Measurements from ENCODE around the gene SRD5A1.

The SRD5A1 gene

GRCh38 chr5:6604946-6605345 lies 28.3 kb upstream of the SRD5A1 start:
- no peak for DNase-seq (ENCODE audit: low read depth in 2 of 2)

DNA sequence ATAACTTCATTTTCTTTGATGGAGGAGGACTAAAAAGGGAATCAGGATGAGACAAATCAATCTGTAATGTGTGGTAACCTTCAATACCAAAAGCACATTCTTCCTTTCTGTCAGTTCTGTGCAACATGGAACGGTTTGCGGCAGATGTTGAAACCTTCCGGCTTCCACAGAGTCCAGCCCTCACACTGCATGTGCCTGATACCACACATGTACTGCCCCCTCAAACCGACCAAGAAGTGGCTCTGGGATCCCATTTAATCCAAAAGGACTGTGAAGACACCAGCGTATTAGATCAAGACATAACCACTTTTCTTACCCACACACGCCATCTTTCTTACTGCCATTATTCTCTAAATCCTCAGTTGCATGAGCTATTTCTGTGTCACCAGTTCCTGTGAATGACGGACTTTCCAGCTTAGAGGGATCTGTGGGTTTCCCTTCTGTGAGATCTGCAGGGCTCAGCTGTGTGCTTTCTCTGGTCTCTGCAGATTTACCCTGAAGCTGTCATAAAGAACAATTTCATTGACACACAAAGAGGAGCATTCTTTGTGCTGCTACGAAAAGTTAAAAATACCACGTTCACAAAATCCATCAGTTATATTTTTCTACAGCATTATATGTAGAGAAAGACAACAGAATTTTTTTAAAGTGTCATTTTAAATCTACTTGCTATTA lies 26.2 kb upstream of the SRD5A1 start:
- DNase-seq (ENCODE audit: low read depth in 2 of 2): no peak

GRCh38 chr5:6607559-6607936 lies 25.7 kb upstream of the SRD5A1 start:
- DNase-seq (ENCODE audit: low read depth in 2 of 2): no peak

DNA sequence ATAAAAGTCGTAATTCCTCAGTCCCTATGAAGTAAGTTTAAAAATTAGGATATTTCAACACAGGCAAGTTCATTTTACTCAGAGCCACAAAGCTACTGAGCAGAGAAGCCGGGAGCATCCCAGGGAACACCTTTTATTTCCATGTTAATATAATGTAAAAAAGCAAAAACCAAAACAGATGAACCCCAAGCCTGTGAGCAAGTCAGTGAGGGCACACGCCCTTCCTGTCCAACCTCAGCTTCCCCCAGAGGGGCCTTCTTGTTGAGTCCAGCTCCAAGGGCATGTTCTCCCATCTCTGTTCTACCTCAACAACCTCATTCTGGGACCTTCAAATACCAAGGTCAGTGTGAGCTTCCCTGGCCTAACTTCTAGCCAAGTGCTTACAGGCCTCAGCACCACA lies 25.2 kb upstream of the SRD5A1 start:
- no peak for DNase-seq (ENCODE audit: low read depth in 2 of 2)

- no peak for DNase-seq (ENCODE audit: low read depth in 2 of 2)
Observed at GRCh38 chr5:6611334-6612256, 21.6 kb upstream of the SRD5A1 start.

DNA sequence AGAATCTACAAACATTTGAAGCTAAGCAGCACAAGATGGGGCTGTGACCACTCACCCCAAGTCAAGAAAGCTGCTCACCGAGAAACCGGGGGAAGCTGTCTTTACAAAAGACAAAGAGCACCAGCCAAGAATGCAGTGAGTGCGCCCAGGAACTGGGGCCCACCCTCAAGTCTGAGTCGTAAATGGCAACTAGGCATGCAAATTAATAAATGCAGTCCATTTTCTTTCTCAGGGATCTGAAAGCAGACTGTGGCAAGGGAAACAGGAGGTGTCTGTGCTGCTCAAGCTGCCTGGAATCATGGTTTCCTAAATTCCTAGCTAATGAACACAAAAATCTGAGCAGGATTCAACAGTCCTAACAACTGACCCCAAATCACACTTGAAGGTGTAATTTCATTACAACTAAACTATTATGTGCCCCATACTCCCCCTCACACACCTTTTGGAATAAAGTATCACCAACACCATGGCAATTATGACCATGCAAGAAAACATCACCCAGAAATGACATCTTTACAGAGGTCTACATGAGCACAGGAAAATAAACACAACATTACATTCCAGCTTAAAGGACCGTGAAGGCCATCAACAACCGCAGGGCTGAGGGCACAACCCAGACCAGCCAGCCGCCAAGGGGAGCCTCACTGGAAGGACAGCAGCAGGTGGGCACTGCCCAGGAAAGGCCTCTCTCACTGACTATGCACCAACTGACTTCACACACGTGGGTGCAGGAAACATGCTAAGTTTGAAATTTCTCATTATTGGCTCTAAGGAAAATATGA lies 18.0 kb upstream of the SRD5A1 start:
- DNase-seq (ENCODE audit: low read depth in 2 of 2): no peak

- DNase-seq (ENCODE audit: low read depth in 2 of 2): no peak
Observed at GRCh38 chr5:6616632-6617031, 16.6 kb upstream of the SRD5A1 start.

GRCh38 chr5:6623228-6623627 lies 10.0 kb upstream of the SRD5A1 start:
- no peak for DNase-seq (ENCODE audit: low read depth in 2 of 2)

GRCh38 chr5:6623941-6624340 lies 9.3 kb upstream of the SRD5A1 start:
- no peak for DNase-seq (ENCODE audit: low read depth in 2 of 2)

GRCh38 chr5:6626508-6626907 lies 6.7 kb upstream of the SRD5A1 start:
- no peak for DNase-seq (ENCODE audit: low read depth in 2 of 2)

GRCh38 chr5:6631441-6631840 lies 1.8 kb upstream of the SRD5A1 start:
- DNase-seq (ENCODE audit: low read depth in 2 of 2): no peak

GRCh38 chr5:6632324-6632887 lies 834 bp upstream of the SRD5A1 start:
- no peak for DNase-seq (ENCODE audit: low read depth in 2 of 2)

DNA sequence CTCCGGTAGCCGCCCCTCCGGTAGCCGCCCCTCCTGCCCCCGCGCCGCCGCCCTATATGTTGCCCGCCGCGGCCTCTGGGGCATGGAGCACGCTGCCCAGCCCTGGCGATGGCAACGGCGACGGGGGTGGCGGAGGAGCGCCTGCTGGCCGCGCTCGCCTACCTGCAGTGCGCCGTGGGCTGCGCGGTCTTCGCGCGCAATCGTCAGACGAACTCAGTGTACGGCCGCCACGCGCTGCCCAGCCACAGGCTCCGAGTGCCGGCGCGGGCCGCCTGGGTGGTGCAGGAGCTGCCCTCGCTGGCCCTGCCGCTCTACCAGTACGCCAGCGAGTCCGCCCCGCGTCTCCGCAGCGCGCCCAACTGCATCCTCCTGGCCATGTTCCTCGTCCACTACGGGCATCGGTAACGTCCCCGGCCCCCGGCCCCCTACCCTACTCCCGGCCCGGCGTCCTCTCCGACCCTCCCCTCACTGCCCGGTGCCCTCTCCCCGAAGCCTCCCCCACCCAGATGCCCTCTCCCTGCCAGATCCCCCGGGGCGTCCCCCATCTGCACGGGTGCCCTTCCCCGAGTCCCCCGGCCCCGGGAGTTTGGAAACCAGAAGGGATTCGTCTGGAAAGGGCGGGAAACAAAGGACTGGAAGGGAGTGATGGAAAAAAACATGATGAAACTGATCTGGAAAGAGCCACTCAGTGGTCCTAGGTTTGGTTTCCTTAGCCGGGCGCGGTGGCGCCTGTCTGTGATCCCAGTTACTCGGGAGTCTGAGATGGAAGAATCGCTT lies 417 bp downstream of the SRD5A1 start:
- no peak for DNase-seq (ENCODE audit: low read depth in 2 of 2)

- no peak for DNase-seq (ENCODE audit: low read depth in 2 of 2)
Observed at GRCh38 chr5:6634306-6634705, 1.1 kb downstream of the SRD5A1 start.

DNA sequence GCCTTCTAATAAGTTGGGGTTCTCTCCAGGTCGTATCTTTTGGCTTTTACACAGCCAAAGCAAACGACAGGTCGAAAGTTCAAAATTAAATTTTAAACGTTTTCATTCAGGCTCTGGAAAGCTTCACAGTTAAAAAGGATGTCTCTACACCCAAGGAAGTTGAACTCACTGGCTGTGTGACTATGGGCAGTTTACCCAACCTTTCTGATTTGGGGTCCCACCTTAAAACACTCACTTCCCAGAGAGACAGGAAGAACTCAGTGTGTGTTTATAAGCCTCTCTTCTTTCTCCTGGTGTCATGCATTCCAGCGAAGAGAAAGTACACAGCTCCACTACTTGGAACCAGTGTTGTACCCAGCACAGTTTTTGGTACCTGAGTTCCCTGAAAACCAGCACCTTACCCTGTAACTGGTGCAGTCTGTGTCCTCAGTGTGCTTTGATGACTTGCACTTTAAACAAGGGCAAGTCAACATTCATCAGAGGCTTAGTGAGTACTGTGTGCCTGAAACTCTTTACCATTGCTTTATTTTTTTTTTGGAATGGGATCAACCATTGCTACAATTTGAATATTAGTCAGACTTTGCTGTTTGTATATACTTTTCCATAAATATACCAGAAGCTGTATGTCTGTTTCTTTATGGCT lies 1.7 kb downstream of the SRD5A1 start:
- no peak for DNase-seq (ENCODE audit: low read depth in 2 of 2)

GRCh38 chr5:6636293-6636692 lies 3.1 kb downstream of the SRD5A1 start:
- no peak for DNase-seq (ENCODE audit: low read depth in 2 of 2)

DNA sequence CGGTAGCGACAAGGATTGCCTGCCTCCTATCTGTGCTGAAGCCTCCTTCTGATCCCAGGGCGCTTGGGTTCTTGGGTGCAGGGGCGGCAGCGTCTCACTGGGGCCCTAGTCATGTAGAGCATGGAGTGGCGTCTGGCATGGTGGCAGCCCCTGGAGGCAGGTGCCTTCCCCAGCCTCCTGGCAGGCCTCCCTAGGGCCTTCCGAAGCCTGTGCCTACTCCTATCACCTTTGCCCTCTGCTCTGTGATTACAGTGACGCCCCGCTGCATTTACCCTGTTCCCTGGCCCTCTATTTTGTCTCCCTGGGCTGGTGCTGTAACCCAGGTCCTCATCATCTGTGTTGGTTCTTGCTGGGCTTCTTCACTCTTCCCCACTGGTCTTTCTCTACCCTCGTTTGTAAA lies 3.8 kb downstream of the SRD5A1 start:
- DNase-seq (ENCODE audit: low read depth in 2 of 2): no peak

DNA sequence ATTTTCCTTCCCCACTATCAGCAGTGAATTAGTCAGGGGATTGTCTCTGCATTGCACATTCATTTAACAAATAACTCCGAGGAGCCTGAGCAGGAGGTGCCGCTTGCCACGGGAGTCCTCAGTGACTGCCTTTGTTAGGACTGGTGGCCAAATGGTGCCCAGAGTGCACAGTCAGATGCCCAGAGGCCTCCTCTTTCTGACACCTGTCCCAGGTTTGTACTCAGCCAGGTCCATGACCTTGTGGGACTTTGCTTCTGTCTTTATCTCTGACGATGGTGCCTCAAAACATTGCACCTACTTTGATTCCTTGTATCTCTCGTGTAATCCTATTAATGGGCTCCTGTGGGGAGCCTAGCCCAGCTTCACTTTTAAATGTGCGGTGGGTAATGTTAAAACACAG lies 4.3 kb downstream of the SRD5A1 start:
- DNase-seq (ENCODE audit: low read depth in 2 of 2): no peak

- DNase-seq (ENCODE audit: low read depth in 2 of 2): no peak
Observed at GRCh38 chr5:6638236-6638635, 5.0 kb downstream of the SRD5A1 start.

- DNase-seq (ENCODE audit: low read depth in 2 of 2): no peak
Observed at GRCh38 chr5:6642655-6643054, 9.4 kb downstream of the SRD5A1 start.

- DNase-seq (ENCODE audit: low read depth in 2 of 2): no peak
Observed at GRCh38 chr5:6644794-6645241, 11.6 kb downstream of the SRD5A1 start.

Measured in stimulated activated CD4-positive, alpha-beta T cell treated with anti-CD3 and anti-CD28 coated beads, Interleukin-12 subunit alpha, Interleukin-12 subunit beta, amount 100 ng/mL, for 24 hours (primary cell).